ENCODE data around the gene RNF19B. TPM values are rescaled to one million over a fixed set of nuclear protein-coding genes. Genes with fewer than 3 reads are reported as not detected.
A peak's percentile ranks its signal among the peaks of the same experiment; 100 is the strongest.

The RNF19B gene
- total RNA-seq, 1 donor from 2014 or later = 18.7 TPM

- Mint-ChIP-seq H3K27me3 (ENCODE audit: unreplicated experiment) (peaks cover 8% of the 10 kb centered on the region), H3K4me3 (ENCODE audit: unreplicated experiment) (no peak overlapping the region), H3K9me3 (ENCODE audit: unreplicated experiment) (peaks cover 5% of the 10 kb centered on the region), H3K4me1 (ENCODE audit: low read depth, unreplicated experiment) (peaks cover 11% of the 10 kb centered on the region), H3K36me3 (ENCODE audit: unreplicated experiment) (peaks cover 8% of the 10 kb centered on the region), H3K27ac (ENCODE audit: unreplicated experiment) (no peak overlapping the region)
- DNase-seq = no peak
- TF ChIP-seq, protein P1, sequence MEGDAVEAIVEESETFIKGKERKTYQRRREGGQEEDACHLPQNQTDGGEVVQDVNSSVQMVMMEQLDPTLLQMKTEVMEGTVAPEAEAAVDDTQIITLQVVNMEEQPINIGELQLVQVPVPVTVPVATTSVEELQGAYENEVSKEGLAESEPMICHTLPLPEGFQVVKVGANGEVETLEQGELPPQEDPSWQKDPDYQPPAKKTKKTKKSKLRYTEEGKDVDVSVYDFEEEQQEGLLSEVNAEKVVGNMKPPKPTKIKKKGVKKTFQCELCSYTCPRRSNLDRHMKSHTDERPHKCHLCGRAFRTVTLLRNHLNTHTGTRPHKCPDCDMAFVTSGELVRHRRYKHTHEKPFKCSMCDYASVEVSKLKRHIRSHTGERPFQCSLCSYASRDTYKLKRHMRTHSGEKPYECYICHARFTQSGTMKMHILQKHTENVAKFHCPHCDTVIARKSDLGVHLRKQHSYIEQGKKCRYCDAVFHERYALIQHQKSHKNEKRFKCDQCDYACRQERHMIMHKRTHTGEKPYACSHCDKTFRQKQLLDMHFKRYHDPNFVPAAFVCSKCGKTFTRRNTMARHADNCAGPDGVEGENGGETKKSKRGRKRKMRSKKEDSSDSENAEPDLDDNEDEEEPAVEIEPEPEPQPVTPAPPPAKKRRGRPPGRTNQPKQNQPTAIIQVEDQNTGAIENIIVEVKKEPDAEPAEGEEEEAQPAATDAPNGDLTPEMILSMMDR (IDR thresholded peaks at IDR 0.05; ENCODE audit: partially characterized antibody, unreplicated experiment) = no peak
Measured at GRCh38 chr1:32966900-32967299, 2.3 kb upstream of the RNF19B start.

- H3K9me3 Mint-ChIP-seq (ENCODE audit: unreplicated experiment) = peaks cover 5% of the 10 kb centered on the region
- H3K4me1 Mint-ChIP-seq (ENCODE audit: low read depth, unreplicated experiment) = peaks cover 15% of the 10 kb centered on the region
Measured at GRCh38 chr1:32965251-32965747, 690 bp upstream of the RNF19B start.

GRCh38 chr1:32963746-32964460 lies 706 bp downstream of the RNF19B start:
- Mint-ChIP-seq H3K27ac (ENCODE audit: unreplicated experiment) (no peak overlapping the region), H3K36me3 (ENCODE audit: unreplicated experiment) (no peaks in the 10 kb centered on the region), H3K27me3 (ENCODE audit: unreplicated experiment) (peaks cover 3% of the 10 kb centered on the region), H3K4me3 (ENCODE audit: unreplicated experiment) (peak overlapping the region; percentile 83), H3K4me1 (ENCODE audit: low read depth, unreplicated experiment) (peaks cover 15% of the 10 kb centered on the region), H3K9me3 (ENCODE audit: unreplicated experiment) (peaks cover 5% of the 10 kb centered on the region)
- TF ChIP-seq, protein P1 (IDR thresholded peaks at IDR 0.05; ENCODE audit: partially characterized antibody, unreplicated experiment) = no peak
- peak; percentile 73 for DNase-seq

More at GRCh38 chr1:32965251-32965747, 690 bp upstream of the RNF19B start:
- no peak for DNase-seq
- Mint-ChIP-seq H3K27me3 (ENCODE audit: unreplicated experiment) (peaks cover 3% of the 10 kb centered on the region), H3K4me3 (ENCODE audit: unreplicated experiment) (peak overlapping the region; percentile 92), H3K27ac (ENCODE audit: unreplicated experiment) (peak overlapping the region; percentile 55), H3K36me3 (ENCODE audit: unreplicated experiment) (no peaks in the 10 kb centered on the region)
- TF ChIP-seq, protein P1 (IDR thresholded peaks at IDR 0.05; ENCODE audit: partially characterized antibody, unreplicated experiment) = no peak

DNA sequence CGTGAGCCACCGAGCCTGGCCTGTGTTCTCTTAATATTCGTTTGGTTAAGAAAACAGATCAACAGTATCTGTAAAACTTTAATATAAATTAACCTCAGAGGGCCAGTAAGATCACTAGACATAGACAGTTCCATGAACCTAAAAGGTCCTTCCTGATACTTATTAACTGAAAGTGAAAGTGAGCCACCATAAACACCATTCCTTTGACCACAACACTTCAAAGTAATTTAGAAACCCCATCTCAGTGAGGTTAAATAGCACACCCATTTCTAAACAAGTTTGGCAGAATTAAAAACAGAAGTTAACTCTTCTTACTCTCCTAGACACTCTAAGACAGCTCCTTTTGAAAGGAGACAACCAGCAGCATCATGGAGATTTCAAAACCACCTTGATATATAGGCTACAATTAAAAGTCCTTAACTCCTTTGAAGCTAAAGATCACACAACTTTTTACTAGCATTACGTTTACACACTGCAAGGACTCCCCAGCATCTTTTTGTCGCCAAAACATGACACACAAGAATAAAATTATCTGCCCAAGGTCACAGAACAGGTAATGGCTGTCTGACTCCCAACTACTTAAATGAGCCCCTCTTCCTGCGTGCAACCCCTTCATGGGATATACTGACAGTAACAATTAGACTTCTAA lies 2.2 kb downstream of the RNF19B start:
- no peak for DNase-seq
- TF ChIP-seq, protein P1 (IDR thresholded peaks at IDR 0.05; ENCODE audit: partially characterized antibody, unreplicated experiment) = no peak
- Mint-ChIP-seq H3K27me3 (ENCODE audit: unreplicated experiment) (peaks cover 5% of the 10 kb centered on the region), H3K9me3 (ENCODE audit: unreplicated experiment) (peaks cover 5% of the 10 kb centered on the region), H3K4me3 (ENCODE audit: unreplicated experiment) (peak overlapping the region; percentile 83), H3K36me3 (ENCODE audit: unreplicated experiment) (no peaks in the 10 kb centered on the region), H3K4me1 (ENCODE audit: low read depth, unreplicated experiment) (peaks cover 18% of the 10 kb centered on the region), H3K27ac (ENCODE audit: unreplicated experiment) (no peak overlapping the region)

Measured in glutamatergic neuron (in vitro differentiated cells).